ENCODE data around the gene FGF1.
"Not testable (repeated sequence)": the region's sequence is repeated elsewhere in the genome, so short reads cannot be mapped to it uniquely, and the experiment has no call there.

Gene FGF1

DNA sequence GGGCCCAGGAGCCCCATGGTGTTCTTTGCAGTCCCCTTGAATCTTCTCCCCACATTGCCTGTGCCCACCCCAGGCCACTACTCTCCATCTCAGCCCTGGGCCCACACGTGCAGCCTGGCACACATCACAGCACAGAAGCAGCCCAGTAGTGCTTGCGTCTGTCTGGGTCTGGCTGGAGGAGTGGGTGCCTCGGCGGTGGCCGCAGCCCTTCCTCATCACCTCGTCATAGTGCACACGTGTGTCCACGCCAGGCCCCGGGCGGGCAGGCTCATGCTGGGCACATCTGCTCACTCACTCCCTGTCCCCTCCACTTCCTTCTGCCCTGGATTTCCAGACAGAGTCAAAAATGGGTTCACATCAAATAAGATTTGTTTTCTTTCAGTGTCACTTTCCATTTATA is 33.3 kb downstream of the FGF1 start:
- Mint-ChIP-seq H3K27ac (no peak overlapping the region), H3K4me1 (no peaks in the 10 kb centered on the region), H3K9me3 (no peaks in the 10 kb centered on the region), H3K27me3 (peaks cover 19 to 26% of the 10 kb centered on the region in 2 donors), H3K36me3 (no peaks in the 10 kb centered on the region), H3K4me3 (no peak overlapping the region)
- DNase-seq (no peak), ATAC-seq (replicated peaks) (no peak)

DNA sequence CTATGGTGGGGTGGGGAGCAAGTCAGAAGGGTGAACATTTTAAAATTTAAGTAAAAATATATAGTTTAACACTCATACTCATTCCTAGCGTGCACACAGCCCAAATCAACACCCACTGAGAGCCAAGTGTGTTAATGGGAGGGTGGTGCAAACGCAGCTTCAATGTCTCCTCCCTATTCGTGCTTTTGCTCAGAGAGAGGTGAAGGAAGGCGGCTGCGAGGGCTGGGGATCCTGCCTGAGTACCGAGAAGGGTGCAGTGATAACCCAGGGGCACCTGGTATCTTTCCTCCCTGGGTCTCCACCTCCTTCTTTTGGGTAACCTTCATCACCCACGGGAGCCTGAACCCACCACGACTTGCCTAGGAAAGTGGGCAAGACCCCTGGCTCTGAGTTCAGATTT is 35.0 kb downstream of the FGF1 start:
- H3K4me3 Mint-ChIP-seq: no peak overlapping the region
- ATAC-seq (replicated peaks) (no peak), DNase-seq (no peak)
- peaks cover 13 to 21% of the 10 kb centered on the region in 2 donors for H3K27me3 Mint-ChIP-seq
- H3K36me3 Mint-ChIP-seq: no peaks in the 10 kb centered on the region
- no peaks in the 10 kb centered on the region for H3K4me1 Mint-ChIP-seq
- H3K27ac Mint-ChIP-seq: no peak overlapping the region
- H3K9me3 Mint-ChIP-seq: no peaks in the 10 kb centered on the region

DNA sequence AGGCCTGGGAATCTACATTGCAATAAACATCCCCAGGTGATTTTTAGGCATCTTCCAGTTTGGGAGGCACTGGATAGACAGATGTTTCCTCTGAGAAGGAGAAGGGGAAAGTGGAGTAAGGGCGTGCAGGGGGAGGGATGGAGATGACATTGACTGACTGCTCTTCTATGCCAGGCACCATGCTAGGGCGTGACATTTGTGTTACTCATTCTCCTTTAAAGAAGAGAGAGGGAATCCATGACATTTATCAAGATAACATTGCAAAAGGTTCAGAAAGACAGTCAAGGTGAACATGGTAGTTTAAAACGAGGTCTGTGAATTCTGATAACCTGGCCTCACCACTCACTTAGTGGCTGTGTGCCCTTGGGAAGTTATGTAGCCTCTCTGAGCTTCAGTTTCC is 35.8 kb downstream of the FGF1 start:
- Mint-ChIP-seq H3K36me3 (no peaks in the 10 kb centered on the region), H3K9me3 (no peaks in the 10 kb centered on the region), H3K27ac (no peak overlapping the region)

DNA sequence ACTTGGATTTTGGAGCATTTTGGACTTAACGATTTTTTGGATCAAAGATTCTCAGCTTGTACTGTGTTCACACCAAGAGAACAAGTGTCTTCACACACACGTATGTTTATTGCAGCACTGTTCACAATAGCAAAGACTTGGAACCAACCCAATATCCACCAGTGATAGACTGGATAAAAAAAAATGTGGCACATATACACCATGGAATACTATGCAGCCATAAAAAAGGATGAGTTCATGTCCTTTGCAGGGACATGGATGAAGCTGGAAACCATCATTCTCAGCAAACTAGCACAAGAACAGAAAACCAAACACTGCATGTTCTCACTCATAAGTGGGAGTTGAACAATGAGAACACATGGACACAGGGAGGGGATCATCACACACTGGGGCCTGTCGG is 37.8 kb downstream of the FGF1 start:
- not testable (repeated sequence) for H3K36me3 Mint-ChIP-seq, H3K4me3 Mint-ChIP-seq

More for the DNA sequence above, 35.8 kb downstream of the FGF1 start:
- Mint-ChIP-seq H3K27me3 (peaks cover 13 to 15% of the 10 kb centered on the region in 2 donors), H3K4me1 (no peaks in the 10 kb centered on the region), H3K4me3 (no peak overlapping the region)
- DNase-seq: no peak
- ATAC-seq (replicated peaks): no peak

DNA sequence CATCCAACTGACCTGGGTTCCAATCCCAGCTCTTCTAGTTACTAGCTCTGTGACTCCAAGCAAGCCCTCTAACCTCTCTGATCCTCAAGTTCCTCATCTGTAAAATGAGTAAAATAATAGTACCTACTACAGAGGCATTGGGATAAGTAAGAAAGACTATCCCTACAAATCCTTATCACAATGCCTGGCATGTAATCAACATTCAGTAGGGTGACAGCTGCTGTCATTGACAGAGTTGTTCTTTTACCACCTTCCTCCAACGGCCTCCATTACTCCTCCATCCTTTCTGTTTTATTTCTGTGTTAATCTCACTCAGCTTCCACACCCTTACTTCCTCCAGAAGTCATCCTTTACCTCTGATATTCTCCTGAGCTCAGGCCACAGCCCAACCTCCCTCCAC is 40.4 kb downstream of the FGF1 start:
- ATAC-seq (replicated peaks) (no peak), DNase-seq (no peak)
- H3K9me3 Mint-ChIP-seq: no peaks in the 10 kb centered on the region
- no peaks in the 10 kb centered on the region for H3K4me1 Mint-ChIP-seq
- no peak overlapping the region for H3K27ac Mint-ChIP-seq
- no peak overlapping the region for H3K4me3 Mint-ChIP-seq
- H3K27me3 Mint-ChIP-seq: peaks cover 0 to 9% of the 10 kb centered on the region in 2 donors
- H3K36me3 Mint-ChIP-seq: no peaks in the 10 kb centered on the region

More for the DNA sequence above, 37.8 kb downstream of the FGF1 start:
- not testable (repeated sequence) for ATAC-seq (replicated peaks); H3K27ac Mint-ChIP-seq; H3K9me3 Mint-ChIP-seq; H3K4me1 Mint-ChIP-seq; H3K27me3 Mint-ChIP-seq; DNase-seq

DNA sequence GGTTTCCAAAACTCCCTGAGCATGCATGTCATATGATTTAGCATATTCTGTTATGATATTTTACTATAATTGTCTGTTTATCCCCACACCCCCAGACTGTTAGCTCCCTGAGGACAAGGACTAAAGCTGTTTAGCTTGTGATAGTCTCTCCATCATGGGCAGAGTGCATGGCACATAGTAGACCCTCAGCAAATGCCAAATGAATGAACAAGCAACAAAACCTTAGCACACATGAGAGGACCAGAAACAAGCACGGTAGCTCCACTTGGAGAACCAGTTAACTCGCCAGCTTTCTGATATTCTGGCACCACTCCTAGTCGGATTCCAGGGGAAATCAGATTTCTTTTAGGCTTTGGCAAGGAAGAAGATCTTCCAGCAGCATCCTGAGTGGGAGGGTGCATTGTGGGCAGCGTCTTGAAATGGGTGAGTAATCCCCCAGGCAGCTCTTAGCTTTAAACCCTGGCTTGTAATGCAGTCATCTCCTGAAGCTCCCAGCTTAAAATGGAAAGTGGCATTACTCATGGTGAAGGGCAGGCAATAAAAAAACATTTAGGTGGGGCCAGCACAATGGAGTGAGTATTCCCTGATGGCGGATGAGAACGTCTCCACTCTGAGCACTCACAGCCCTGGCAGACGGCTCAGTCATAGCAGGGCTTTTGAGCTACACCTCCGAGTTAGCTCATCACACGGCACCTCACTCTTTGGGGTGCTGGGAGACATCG is 41.1 kb downstream of the FGF1 start:
- H3K4me1 Mint-ChIP-seq: no peaks in the 10 kb centered on the region
- no peak for ATAC-seq (replicated peaks)
- peaks cover 0 to 6% of the 10 kb centered on the region in 2 donors for H3K27me3 Mint-ChIP-seq
- no peaks in the 10 kb centered on the region for H3K36me3 Mint-ChIP-seq
- no peak overlapping the region for H3K4me3 Mint-ChIP-seq
- no peaks in the 10 kb centered on the region for H3K9me3 Mint-ChIP-seq
- no peak overlapping the region for H3K27ac Mint-ChIP-seq
- DNase-seq: no peak

DNA sequence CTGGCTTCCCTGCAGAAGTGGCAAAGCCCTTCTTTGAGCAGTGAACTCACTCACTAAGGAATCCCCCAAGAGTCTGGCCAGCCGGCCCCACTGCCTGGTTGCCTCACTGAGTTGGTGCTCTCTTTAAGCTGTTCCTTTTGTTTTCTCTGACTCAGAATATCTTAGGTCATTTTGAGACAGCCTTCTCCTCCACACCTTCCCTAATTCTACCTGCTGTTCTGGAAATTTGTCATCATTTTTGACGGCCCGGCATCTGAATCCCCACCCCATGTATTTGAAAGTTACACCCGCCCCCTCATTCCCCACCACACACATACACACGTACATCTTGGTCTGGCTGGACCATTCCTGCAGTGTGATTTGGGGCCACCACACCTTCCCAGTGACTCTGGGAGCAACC is 41.8 kb downstream of the FGF1 start:
- H3K36me3 Mint-ChIP-seq: no peaks in the 10 kb centered on the region
- ATAC-seq (replicated peaks): no peak

DNA sequence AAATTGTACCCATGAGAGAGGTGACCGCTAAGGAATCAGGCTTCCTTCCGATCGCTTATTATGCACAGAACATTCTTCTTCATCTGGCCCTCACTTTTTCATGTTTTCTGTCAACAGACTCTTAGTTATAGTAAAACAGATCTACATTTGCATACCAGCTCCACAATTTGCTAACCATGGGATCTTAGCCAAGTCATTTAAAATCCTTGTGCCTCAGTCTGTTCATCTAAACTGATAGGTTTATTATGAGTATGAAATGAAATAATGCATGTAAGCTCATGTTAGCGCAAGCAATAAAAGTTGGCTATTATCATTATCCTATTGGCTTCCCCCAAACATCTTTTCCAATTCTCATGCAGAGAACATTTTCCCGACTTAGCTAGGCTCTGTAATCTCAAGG is 42.3 kb downstream of the FGF1 start:
- DNase-seq: no peak
- Mint-ChIP-seq H3K27ac (no peak overlapping the region), H3K4me3 (no peak overlapping the region), H3K9me3 (no peaks in the 10 kb centered on the region), H3K27me3 (peaks cover 0 to 10% of the 10 kb centered on the region in 2 donors), H3K36me3 (no peaks in the 10 kb centered on the region), H3K4me1 (no peaks in the 10 kb centered on the region)
- ATAC-seq (replicated peaks): no peak

More for the DNA sequence above, 41.8 kb downstream of the FGF1 start:
- peaks cover 0 to 10% of the 10 kb centered on the region in 2 donors for H3K27me3 Mint-ChIP-seq
- no peak overlapping the region for H3K27ac Mint-ChIP-seq
- DNase-seq: no peak
- no peak overlapping the region for H3K4me3 Mint-ChIP-seq
- no peaks in the 10 kb centered on the region for H3K4me1 Mint-ChIP-seq
- no peaks in the 10 kb centered on the region for H3K9me3 Mint-ChIP-seq

DNA sequence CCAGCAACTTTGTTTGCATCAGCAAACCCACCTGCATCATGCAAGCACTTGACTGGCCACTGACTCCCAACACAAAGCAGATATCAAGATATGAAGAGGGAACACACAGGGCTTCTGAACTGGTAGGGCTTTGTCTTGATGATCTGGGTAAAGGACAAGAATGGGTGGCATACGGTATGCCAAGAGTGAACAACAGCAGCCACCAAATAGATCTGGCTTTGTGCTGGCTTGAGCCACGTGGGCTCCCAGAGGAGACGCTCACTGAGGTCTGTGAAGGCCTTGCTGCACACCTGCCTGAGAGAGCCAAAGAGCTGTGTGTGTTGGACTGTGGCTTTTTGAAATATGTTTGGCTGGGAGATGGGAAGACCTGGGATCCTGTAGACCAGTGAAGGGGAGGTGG is 43.5 kb downstream of the FGF1 start:
- ATAC-seq (replicated peaks): no peak
- Mint-ChIP-seq H3K36me3 (no peaks in the 10 kb centered on the region), H3K27ac (no peak overlapping the region), H3K4me3 (no peak overlapping the region), H3K27me3 (peaks cover 8 to 13% of the 10 kb centered on the region in 2 donors), H3K4me1 (no peaks in the 10 kb centered on the region), H3K9me3 (no peaks in the 10 kb centered on the region)
- no peak for DNase-seq

DNA sequence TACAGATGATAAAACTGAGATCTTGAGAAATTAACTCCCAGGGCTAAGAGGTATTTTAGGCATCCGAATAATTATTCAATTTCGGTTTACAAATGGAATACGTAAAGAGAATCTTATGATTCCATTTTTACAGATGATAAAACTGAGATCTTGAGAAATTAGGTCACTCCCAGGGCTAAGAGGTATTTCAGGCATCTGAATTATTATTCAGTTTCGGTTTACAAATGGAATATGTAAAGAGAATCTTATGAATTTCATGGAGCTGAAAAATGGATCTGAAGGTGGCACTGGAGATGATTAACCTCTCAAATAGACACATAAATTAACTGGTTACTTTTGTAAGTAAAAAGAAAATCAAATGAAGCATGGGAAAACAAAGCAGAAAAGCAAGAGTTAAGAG is 44.2 kb downstream of the FGF1 start:
- Mint-ChIP-seq H3K27me3 (peaks cover 12 to 15% of the 10 kb centered on the region in 2 donors), H3K4me1 (no peaks in the 10 kb centered on the region), H3K9me3 (no peaks in the 10 kb centered on the region), H3K36me3 (no peaks in the 10 kb centered on the region), H3K27ac (no peak overlapping the region), H3K4me3 (no peak overlapping the region)
- DNase-seq (no peak), ATAC-seq (replicated peaks) (no peak)

DNA sequence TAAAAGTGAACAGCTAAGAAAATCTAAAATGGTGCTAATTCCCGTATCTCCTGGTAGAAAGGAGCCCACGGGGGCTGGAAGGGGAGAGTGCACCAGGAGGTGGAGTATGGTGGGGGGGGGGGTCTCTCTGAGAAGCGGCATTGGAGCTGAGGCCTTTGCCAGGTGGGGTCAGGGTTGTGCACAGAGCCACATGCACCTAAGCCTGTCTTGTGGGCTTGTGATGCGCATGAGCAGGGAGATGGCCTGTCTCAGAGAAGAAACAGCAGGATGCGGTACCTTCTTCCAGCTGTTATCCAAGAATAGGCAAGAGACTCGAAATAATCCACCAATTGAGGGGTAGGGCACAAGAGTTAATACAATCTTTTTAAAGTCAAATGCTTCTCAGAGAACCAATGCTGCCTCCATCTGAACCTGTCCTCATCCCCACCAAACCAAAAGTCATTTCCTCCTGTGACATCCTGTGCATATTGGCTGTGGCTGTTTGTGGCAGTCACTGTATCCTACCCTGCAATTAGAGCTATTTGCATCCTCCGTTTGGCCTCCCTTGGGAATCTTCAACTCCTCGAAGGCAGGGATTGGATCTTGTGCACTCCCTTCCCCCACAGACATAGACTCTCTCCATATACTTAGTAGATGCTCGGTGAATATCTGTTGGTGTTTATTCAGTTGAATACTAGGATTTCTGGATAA is 45.4 kb downstream of the FGF1 start:
- ATAC-seq (replicated peaks) (no peak), DNase-seq (no peak)
- Mint-ChIP-seq H3K27ac (no peak overlapping the region), H3K36me3 (no peaks in the 10 kb centered on the region), H3K4me3 (no peak overlapping the region), H3K9me3 (no peaks in the 10 kb centered on the region), H3K4me1 (no peaks in the 10 kb centered on the region), H3K27me3 (peaks cover 17 to 19% of the 10 kb centered on the region in 2 donors)

DNA sequence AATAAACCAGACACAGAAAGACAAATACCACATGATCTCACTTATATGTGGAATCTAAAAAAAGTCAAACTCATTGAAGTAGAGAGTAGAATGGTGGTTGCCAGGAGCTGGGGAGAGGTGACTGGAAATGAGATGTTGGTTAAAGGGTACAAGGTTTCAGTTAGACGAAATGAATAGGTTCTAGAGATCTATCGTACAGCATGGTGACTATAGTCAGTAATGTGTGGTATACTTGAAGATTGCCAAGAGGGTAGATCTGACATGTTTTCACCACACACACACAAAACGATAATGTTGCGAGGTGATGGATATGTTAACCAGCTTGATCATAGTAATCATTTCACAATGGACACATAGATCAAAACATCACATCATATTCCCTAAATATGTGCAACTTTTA is 46.4 kb downstream of the FGF1 start:
- DNase-seq (no peak), ATAC-seq (replicated peaks) (no peak)
- Mint-ChIP-seq H3K27ac (no peak overlapping the region), H3K27me3 (peaks cover 17 to 19% of the 10 kb centered on the region in 2 donors), H3K36me3 (no peaks in the 10 kb centered on the region), H3K9me3 (no peaks in the 10 kb centered on the region), H3K4me1 (no peaks in the 10 kb centered on the region), H3K4me3 (no peak overlapping the region)

DNA sequence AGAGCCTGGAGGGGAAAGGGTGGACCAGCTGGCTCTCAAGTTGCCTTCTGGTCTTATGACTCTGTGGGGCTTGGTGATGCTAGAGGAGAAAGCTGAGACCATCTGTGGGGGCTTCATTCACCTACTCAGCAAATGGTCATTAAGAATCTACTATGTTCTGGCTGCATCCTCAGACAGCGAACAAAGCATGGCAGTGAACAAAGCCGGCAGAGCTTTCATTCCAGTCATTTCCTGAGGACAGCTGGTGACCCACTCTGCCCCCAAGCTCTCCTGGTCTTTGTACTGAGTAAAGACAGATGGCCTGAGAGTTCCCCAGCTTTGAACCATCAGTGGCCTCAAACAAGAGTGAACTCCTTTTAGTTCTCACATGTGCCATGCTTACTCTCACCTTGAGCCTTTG is 48.0 kb downstream of the FGF1 start:
- Mint-ChIP-seq H3K36me3 (no peaks in the 10 kb centered on the region), H3K27me3 (peaks cover 17 to 24% of the 10 kb centered on the region in 2 donors), H3K27ac (no peak overlapping the region), H3K4me3 (no peak overlapping the region), H3K9me3 (no peaks in the 10 kb centered on the region), H3K4me1 (no peaks in the 10 kb centered on the region)
- DNase-seq (no peak), ATAC-seq (replicated peaks) (no peak)

DNA sequence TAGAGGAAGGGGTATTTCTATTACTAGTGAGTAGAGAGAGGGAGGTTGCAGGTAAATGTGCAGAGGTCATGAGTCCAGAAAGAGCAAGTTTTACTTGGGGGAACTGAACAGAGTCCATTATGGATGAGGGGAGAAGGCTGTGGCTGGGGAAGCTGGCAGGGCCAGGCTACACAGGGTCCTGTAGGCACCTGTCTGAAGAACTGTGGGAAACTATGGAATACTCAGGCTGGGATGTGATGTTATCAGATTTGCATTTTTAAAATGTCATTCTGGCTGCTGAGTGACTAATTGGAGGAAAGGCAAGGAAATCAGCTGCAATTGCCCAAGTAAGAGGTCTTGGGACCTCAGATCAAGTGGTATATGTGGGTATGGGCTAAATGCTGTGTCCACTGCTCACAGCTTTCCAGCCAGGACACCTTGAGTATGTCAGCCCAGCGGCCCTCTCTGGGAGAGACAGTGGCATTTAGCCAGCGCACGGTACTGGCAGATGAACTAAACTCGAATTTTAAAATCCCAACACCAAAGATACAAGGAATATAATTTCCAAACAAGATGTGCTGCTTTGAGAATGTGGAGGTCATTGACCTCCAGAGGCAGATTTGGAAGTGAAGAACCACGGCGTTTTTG is 49.1 kb downstream of the FGF1 start:
- ATAC-seq (replicated peaks) (no peak), DNase-seq (no peak)
- H3K27me3 Mint-ChIP-seq: peaks cover 17 to 24% of the 10 kb centered on the region in 2 donors
- H3K4me3 Mint-ChIP-seq: no peak overlapping the region
- no peaks in the 10 kb centered on the region for H3K36me3 Mint-ChIP-seq
- no peaks in the 10 kb centered on the region for H3K4me1 Mint-ChIP-seq
- no peaks in the 10 kb centered on the region for H3K9me3 Mint-ChIP-seq
- H3K27ac Mint-ChIP-seq: no peak overlapping the region

DNA sequence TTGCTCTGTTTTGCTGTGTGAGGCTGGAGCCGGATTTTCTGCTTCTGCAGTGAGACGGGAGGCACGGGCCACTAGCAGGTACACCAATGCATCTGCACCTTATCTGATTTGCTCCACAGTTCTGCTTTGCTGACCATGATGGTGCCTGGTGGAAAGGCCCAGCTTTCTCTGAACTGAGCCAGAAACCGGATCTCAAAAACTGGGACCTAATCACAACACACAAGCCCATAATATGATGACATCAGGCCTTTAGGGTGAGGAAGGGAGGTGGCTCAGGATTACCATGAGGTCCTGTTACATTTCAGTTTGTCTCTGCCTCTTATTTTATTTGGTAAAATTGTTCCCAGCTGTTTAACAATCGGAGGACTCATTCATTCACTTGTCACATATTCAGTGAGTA is 49.8 kb downstream of the FGF1 start:
- ATAC-seq (replicated peaks) (no peak), DNase-seq (no peak)
- H3K27ac Mint-ChIP-seq: no peak overlapping the region
- H3K9me3 Mint-ChIP-seq: no peaks in the 10 kb centered on the region
- no peaks in the 10 kb centered on the region for H3K4me1 Mint-ChIP-seq
- H3K36me3 Mint-ChIP-seq: no peaks in the 10 kb centered on the region
- no peak overlapping the region for H3K4me3 Mint-ChIP-seq
- peaks cover 17 to 24% of the 10 kb centered on the region in 2 donors for H3K27me3 Mint-ChIP-seq
